ENCODE data around the gene UCP2.

Gene UCP2

GRCh38 chr11:74009675-74010305 is 27.1 kb upstream of the UCP2 start:
- DNase-seq (ENCODE audit: low spot score) = no peak

- no peak for DNase-seq (ENCODE audit: low spot score)
Observed at GRCh38 chr11:74009230-74009547, 26.5 kb upstream of the UCP2 start.

GRCh38 chr11:74008373-74009229 is 26.0 kb upstream of the UCP2 start, which contains the start of gene UCP3:
Gene UCP3 (minus strand): TSS chr11:74009085. CDS start chr11:74007042, 2,043 bp downstream.
- DNase-seq (ENCODE audit: low spot score) = no peak

GRCh38 chr11:74007691-74008372 is 25.2 kb upstream of the UCP2 start:
- no peak for DNase-seq (ENCODE audit: low spot score)

GRCh38 chr11:74006743-74007304 is 24.2 kb upstream of the UCP2 start:
- no peak for DNase-seq (ENCODE audit: low spot score)

- no peak for DNase-seq (ENCODE audit: low spot score)
Observed at GRCh38 chr11:74005721-74006517, 23.3 kb upstream of the UCP2 start.

GRCh38 chr11:74004759-74005615 is 22.3 kb upstream of the UCP2 start:
- no peak for DNase-seq (ENCODE audit: low spot score)

GRCh38 chr11:74004046-74004695 is 21.5 kb upstream of the UCP2 start:
- no peak for DNase-seq (ENCODE audit: low spot score)

GRCh38 chr11:74002832-74003231 is 20.2 kb upstream of the UCP2 start:
- DNase-seq (ENCODE audit: low spot score) = no peak

- DNase-seq (ENCODE audit: low spot score) = no peak
Observed at GRCh38 chr11:74001822-74002286, 19.2 kb upstream of the UCP2 start.

GRCh38 chr11:74000307-74001133 is 17.9 kb upstream of the UCP2 start:
- no peak for DNase-seq (ENCODE audit: low spot score)

- DNase-seq (ENCODE audit: low spot score) = no peak
Observed at GRCh38 chr11:73999581-74000306, 17.1 kb upstream of the UCP2 start.

GRCh38 chr11:73998846-73999575 is 16.4 kb upstream of the UCP2 start:
- DNase-seq (ENCODE audit: low spot score) = no peak

- no peak for DNase-seq (ENCODE audit: low spot score)
Observed at GRCh38 chr11:73997120-73997770, 14.6 kb upstream of the UCP2 start.

GRCh38 chr11:73996161-73996747 is 13.6 kb upstream of the UCP2 start:
- no peak for DNase-seq (ENCODE audit: low spot score)

GRCh38 chr11:73995731-73996130 is 13.1 kb upstream of the UCP2 start:
- DNase-seq (ENCODE audit: low spot score) = no peak

GRCh38 chr11:73995247-73995646 is 12.6 kb upstream of the UCP2 start:
- no peak for DNase-seq (ENCODE audit: low spot score)
